Dermis microvascular lymphatic vessel endothelial cell (primary cell): Measurements from ENCODE around the gene SIRT4. TPM values are rescaled to one million over a fixed set of nuclear protein-coding genes. Genes with fewer than 3 reads are reported as not detected.

Experiments used
- total RNA-seq: library from RNA; depleted of rRNA; stranded (reverse); fragments of >200 nt; gene quantifications from 2 replicates; pipeline ENCODE4 v1.2.1, GENCODE V29; 2014

Gene SIRT4
- total RNA-seq, 1 donor from 2014 or later: 1.8 TPM

Other genes starting within 250 kb of the SIRT4 start
- 38.8 and 42.0 TPM in 2 replicates for gene RAB35, start 185.6 kb upstream of the SIRT4 start, total RNA-seq
- gene GCN1, start 107.6 kb upstream of the SIRT4 start, total RNA-seq: 68.0 and 83.6 TPM in 2 replicates
- 2,789 and 3,613 TPM in 2 replicates for gene RPLP0, start 101.2 kb upstream of the SIRT4 start, total RNA-seq
- 49.3 and 73.2 TPM in 2 replicates for gene PXN, start 36.6 kb upstream of the SIRT4 start, total RNA-seq
- under 0.01 TPM in 2 replicates for gene RNU4-2, start 10.4 kb upstream of the SIRT4 start, total RNA-seq
- under 0.01 TPM in 2 replicates for gene RNU4-1, start 9.1 kb upstream of the SIRT4 start, total RNA-seq
- not detected in 2 replicates for gene PLA2G1B, start 25.5 kb downstream of the SIRT4 start, total RNA-seq
- not detected in 2 replicates for gene MSI1, start 66.8 kb downstream of the SIRT4 start, total RNA-seq
- 417 and 434 TPM in 2 replicates for gene COX6A1, start 135.8 kb downstream of the SIRT4 start, total RNA-seq
- 25.7 and 30.3 TPM in 2 replicates for gene TRIAP1, start 144.1 kb downstream of the SIRT4 start, total RNA-seq
- gene GATC, start 144.1 kb downstream of the SIRT4 start, total RNA-seq: 16.9 and 19.3 TPM in 2 replicates
- 259 and 284 TPM in 2 replicates for gene SRSF9, start 167.4 kb downstream of the SIRT4 start, total RNA-seq
- 241 and 279 TPM in 2 replicates for gene DYNLL1, start 193.8 kb downstream of the SIRT4 start, total RNA-seq
- gene COQ5, start 226.8 kb downstream of the SIRT4 start, total RNA-seq: 16.6 and 25.7 TPM in 2 replicates
- gene RNF10, start 232.0 kb downstream of the SIRT4 start, total RNA-seq: 78.6 and 131 TPM in 2 replicates